Cardiac fibroblast (primary cell): Measurements from ENCODE around the gene A4GALT.
"Not testable (repeated sequence)": the region's sequence is repeated elsewhere in the genome, so short reads cannot be mapped to it uniquely, and the experiment has no call there.

ENCODE experiments used
- DNase-seq, 2 donors: peaks; one replicate each; pipeline versions ENCODE4 v3.0.0 to v3.0.0-alpha.2; 2010; ENCODE audit warnings: low read depth in 2 of 2
- H3K4me3 ChIP-seq, 2 donors: replicated peaks in 1 of 2; 1 replicate in 1 of 2; 2 replicates in 1 of 2; pipeline ENCODE4 v1.5.1; 2011; ENCODE audit warnings: low read depth in 2 of 2, low read length in 2 of 2, mild to moderate bottlenecking in 2 of 2, moderate library complexity in 1 of 2
- TF ChIP-seq, protein P1 (sequence below): IDR thresholded peaks from one replicate; pipeline ENCODE4 v1.5.1; 2011; ENCODE audit warnings: low read depth, mild to moderate bottlenecking, low read length, inconsistent platforms

The A4GALT gene

DNA sequence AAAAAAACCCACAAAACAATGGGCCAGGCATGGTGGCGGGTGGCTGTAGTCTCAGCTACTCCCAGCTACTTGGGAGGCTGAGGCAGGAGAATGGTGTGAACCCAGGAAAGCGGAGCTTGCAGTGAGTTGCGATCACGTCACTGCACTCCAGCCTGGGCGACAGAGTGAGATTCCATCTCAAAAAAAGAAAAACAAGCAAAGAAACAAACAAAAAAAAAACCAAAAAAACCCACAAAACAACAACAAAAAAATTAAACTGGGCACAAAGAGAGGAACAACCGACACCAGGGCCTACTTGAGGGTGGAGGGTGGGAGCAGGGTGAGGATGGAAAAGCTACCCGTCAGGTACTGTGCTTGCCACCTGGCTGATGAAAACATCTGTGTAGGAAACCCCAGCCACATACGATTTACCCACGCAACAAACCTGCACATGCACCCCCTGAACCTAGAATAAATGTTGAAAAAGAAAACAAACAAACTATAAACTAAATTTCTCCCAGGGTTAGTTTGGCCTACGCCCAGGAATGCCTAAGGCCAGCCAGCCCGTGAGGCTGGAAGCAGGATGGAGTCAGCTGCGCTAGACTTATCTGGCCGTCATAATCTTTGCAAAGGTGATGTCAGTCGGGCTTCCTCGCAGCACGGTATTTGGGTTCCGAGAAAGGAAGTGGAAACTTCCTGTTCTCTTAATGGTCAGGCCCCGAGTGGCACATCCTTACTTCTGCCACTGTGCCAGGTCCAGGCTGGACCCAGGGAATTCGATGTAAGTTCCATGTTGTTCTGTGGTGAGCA is 49.6 kb downstream of the A4GALT start:
- TF ChIP-seq, protein P1, sequence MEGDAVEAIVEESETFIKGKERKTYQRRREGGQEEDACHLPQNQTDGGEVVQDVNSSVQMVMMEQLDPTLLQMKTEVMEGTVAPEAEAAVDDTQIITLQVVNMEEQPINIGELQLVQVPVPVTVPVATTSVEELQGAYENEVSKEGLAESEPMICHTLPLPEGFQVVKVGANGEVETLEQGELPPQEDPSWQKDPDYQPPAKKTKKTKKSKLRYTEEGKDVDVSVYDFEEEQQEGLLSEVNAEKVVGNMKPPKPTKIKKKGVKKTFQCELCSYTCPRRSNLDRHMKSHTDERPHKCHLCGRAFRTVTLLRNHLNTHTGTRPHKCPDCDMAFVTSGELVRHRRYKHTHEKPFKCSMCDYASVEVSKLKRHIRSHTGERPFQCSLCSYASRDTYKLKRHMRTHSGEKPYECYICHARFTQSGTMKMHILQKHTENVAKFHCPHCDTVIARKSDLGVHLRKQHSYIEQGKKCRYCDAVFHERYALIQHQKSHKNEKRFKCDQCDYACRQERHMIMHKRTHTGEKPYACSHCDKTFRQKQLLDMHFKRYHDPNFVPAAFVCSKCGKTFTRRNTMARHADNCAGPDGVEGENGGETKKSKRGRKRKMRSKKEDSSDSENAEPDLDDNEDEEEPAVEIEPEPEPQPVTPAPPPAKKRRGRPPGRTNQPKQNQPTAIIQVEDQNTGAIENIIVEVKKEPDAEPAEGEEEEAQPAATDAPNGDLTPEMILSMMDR = no peak
- H3K4me3 ChIP-seq = no peak overlapping the region
- DNase-seq = peak; percentile 52 to 72

GRCh38 chr22:42670046-42670445 is 50.6 kb downstream of the A4GALT start:
- TF ChIP-seq, protein P1 = no peak
- no peak for DNase-seq
- H3K4me3 ChIP-seq = no peak overlapping the region

GRCh38 chr22:42666393-42666792 is 54.3 kb downstream of the A4GALT start:
- not testable (repeated sequence) for H3K4me3 ChIP-seq, DNase-seq

GRCh38 chr22:42664976-42665831 is 55.5 kb downstream of the A4GALT start:
- no peak overlapping the region for H3K4me3 ChIP-seq
- no peak for DNase-seq
- TF ChIP-seq, protein P1 = no peak

DNA sequence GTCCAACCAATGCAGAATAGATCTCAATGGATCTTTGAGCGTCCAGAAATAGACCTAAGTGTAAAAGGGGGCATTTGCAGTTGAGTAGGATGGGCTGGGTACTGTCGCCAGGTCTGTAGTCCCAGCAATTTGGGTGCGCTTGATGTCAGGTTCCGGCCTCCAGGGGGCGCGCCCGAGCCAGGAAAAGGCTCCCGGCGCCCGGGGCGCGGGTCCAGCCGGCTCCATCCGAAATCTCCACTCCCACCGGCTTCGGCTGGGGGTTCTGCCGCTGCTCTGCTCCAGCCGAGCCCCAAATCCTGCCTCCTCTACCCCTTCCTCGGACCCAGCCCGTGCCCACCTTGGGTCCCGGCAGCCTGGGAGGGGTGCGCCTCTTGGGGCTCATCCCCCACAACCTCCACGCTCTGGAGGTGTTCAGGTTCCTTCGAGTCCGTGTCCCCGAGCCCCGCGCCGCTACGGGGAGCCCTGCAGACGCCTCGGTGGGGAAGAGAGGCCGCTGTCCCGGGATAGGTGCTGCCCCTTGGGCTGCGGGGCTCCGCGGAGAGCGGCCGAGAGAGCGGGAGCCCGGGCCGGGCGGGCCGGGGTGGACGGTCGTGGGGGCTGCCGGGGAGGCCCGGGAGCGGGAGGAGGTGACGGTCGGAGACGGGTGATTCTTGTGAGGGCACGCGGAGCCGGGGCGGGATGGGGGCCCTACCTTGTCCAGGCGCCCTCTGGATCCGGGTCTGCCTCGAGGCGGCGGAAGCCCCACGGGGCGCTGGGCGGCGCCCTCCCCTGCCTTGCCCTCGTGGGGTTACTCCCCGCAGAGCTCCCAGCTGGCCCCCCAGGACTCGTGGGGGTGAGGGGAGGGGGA is 58.5 kb downstream of the A4GALT start:
- H3K4me3 ChIP-seq = peak overlapping the region; percentile 56 to 62
- peak; percentile 74 to 75 for DNase-seq
- TF ChIP-seq, protein P1 = peak; percentile 87

- no peak overlapping the region for H3K4me3 ChIP-seq
- TF ChIP-seq, protein P1 = no peak
- DNase-seq = no peak
Measured at GRCh38 chr22:42656578-42656977, 64.1 kb downstream of the A4GALT start.

GRCh38 chr22:42655693-42656092 is 65.0 kb downstream of the A4GALT start:
- H3K4me3 ChIP-seq = no peak overlapping the region
- DNase-seq = no peak
- TF ChIP-seq, protein P1 = no peak
